H9 (cell line): ENCODE results near the gene BRD1. TPM values are rescaled to one million over a fixed set of nuclear protein-coding genes. Genes with fewer than 3 reads are reported as not detected.
A peak's percentile ranks its signal among the peaks of the same experiment; 100 is the strongest.

Source experiments
- DNase-seq: peaks from one replicate; pipeline ENCODE4 v3.0.0-alpha.2; 2017
- H2AFZ ChIP-seq: one replicate; pipeline ENCODE4 v1.6.1; 2013; ENCODE audit warnings: mild to moderate bottlenecking, low read length, control low read depth, moderate library complexity
- H2AK5ac ChIP-seq: 2 replicates; pipeline ENCODE4 v1.6.1; 2013; ENCODE audit warnings: low read length, control low read depth, mixed read lengths; ENCODE audit not compliant: insufficient read length
- H2BK120ac ChIP-seq: one replicate; pipeline ENCODE4 v1.6.1; 2013; ENCODE audit warnings: low read depth, mild to moderate bottlenecking, low read length, control low read depth, inconsistent platforms; ENCODE audit not compliant: poor library complexity, severe bottlenecking
- H2BK12ac ChIP-seq: 2 replicates; pipeline ENCODE4 v1.6.1; 2013; ENCODE audit warnings: low read length, control low read depth, mixed read lengths, low read depth; ENCODE audit not compliant: insufficient read length
- H2BK15ac ChIP-seq: 2 replicates; pipeline ENCODE4 v1.6.1; 2013; ENCODE audit warnings: low read depth, low read length, control low read depth
- H2BK20ac ChIP-seq: one replicate; pipeline ENCODE4 v1.6.1; 2013; ENCODE audit warnings: low read depth, mild to moderate bottlenecking, low read length, control low read depth, inconsistent platforms; ENCODE audit not compliant: poor library complexity, severe bottlenecking
- H2BK5ac ChIP-seq: 2 replicates; pipeline ENCODE4 v1.6.1; 2013; ENCODE audit warnings: low read length, control low read depth, mixed read lengths; ENCODE audit not compliant: insufficient read length
- H3K14ac ChIP-seq: 2 replicates; pipeline ENCODE4 v1.6.1; 2013; ENCODE audit warnings: low read length, control low read depth; ENCODE audit not compliant: insufficient read depth
- H3K18ac ChIP-seq: 2 replicates; pipeline ENCODE4 v1.6.1; 2013; ENCODE audit warnings: low read depth, mild to moderate bottlenecking, mixed read lengths, low read length, control low read depth; ENCODE audit not compliant: insufficient read length
- H3K23ac ChIP-seq: 2 replicates; pipeline ENCODE4 v1.6.1; 2013; ENCODE audit warnings: low read length, control low read depth, mixed read lengths, low read depth; ENCODE audit not compliant: insufficient read length
- H3K23me2 ChIP-seq: 2 replicates; pipeline ENCODE4 v1.6.1; 2013; ENCODE audit warnings: low read depth, mild to moderate bottlenecking, mixed read lengths, low read length, control low read depth; ENCODE audit not compliant: insufficient read length, poor library complexity, severe bottlenecking
- H3K27ac ChIP-seq: 2 replicates; pipeline ENCODE4 v1.5.1; 2013; ENCODE audit warnings: low read length, control low read depth, mixed read lengths, low read depth; ENCODE audit not compliant: insufficient read length
- H3K27me3 ChIP-seq: 2 replicates; pipeline ENCODE4 v1.6.1; 2013; ENCODE audit warnings: low read length, control low read depth, inconsistent platforms; ENCODE audit not compliant: insufficient read depth
- H3K4ac ChIP-seq: 2 replicates; pipeline ENCODE4 v1.6.1; 2013; ENCODE audit warnings: low read depth, mild to moderate bottlenecking, control low read depth, inconsistent platforms, low read length, moderate library complexity
- H3K4me1 ChIP-seq: 2 replicates; pipeline ENCODE4 v1.6.1; 2013; ENCODE audit warnings: low read length, control low read depth, inconsistent platforms; ENCODE audit not compliant: insufficient read depth
- H3K4me2 ChIP-seq: 2 replicates; pipeline ENCODE4 v1.6.1; 2013; ENCODE audit warnings: low read length, control low read depth, mixed read lengths; ENCODE audit not compliant: insufficient read length, insufficient read depth
- H3K56ac ChIP-seq: 2 replicates; pipeline ENCODE4 v1.6.1; 2013; ENCODE audit warnings: low read depth, mild to moderate bottlenecking, mixed read lengths, low read length, control low read depth; ENCODE audit not compliant: insufficient read length
- H3K79me1 ChIP-seq: 2 replicates; pipeline ENCODE4 v1.6.1; 2013; ENCODE audit warnings: low read depth, mild to moderate bottlenecking, moderate library complexity, low read length, control low read depth, inconsistent platforms; ENCODE audit not compliant: insufficient read depth, poor library complexity, severe bottlenecking
- H3K79me2 ChIP-seq: 2 replicates; pipeline ENCODE4 v1.6.1; 2013; ENCODE audit warnings: low read length, control low read depth, inconsistent platforms; ENCODE audit not compliant: insufficient read depth
- H3K9ac ChIP-seq: 2 replicates; pipeline ENCODE4 v1.6.1; 2013; ENCODE audit warnings: low read length, control low read depth, mixed read lengths; ENCODE audit not compliant: insufficient read length; ENCODE audit errors: extremely low read depth
- H3K9me3 ChIP-seq: one replicate; pipeline ENCODE4 v1.6.1; 2013; ENCODE audit warnings: low read depth, low read length, inconsistent platforms; ENCODE audit not compliant: control insufficient read depth
- H3T11ph ChIP-seq: one replicate; pipeline ENCODE4 v1.6.1; 2013; ENCODE audit warnings: mild to moderate bottlenecking, low read length, control low read depth, inconsistent platforms
- H4K20me1 ChIP-seq: one replicate; pipeline ENCODE4 v1.6.1; 2013; ENCODE audit not compliant: control insufficient read depth, insufficient read length, insufficient read depth
- H4K5ac ChIP-seq: 2 replicates; pipeline ENCODE4 v1.6.1; 2013; ENCODE audit warnings: low read depth, mild to moderate bottlenecking, mixed read lengths, low read length, control low read depth; ENCODE audit not compliant: insufficient read length
- H4K8ac ChIP-seq: replicated peaks from 2 replicates; pipeline ENCODE4 v1.6.1; 2013; ENCODE audit warnings: low read length, control low read depth, mixed read lengths, low read depth; ENCODE audit not compliant: insufficient read length
- H4K91ac ChIP-seq: 2 replicates; pipeline ENCODE4 v1.6.1; 2013; ENCODE audit warnings: low read depth, mild to moderate bottlenecking, moderate library complexity, mixed read lengths, low read length, control low read depth; ENCODE audit not compliant: insufficient read length
- H3K27ac Mint-ChIP-seq, 3 experiments: 2 replicates in 2 of 3; 3 replicates in 1 of 3; pipeline ENCODE4 v1.8.0; 2020 to 2021; ENCODE audit warnings: mixed read lengths in 3 of 3, mild to moderate bottlenecking in 1 of 3, moderate library complexity in 1 of 3
- H3K27me3 Mint-ChIP-seq: 2 replicates; pipeline ENCODE4 v1.8.0; 2021; ENCODE audit warnings: low read depth, mild to moderate bottlenecking, moderate library complexity, mixed read lengths
- H3K36me3 Mint-ChIP-seq, 3 experiments: 2 replicates in 2 of 3; 3 replicates in 1 of 3; pipeline ENCODE4 v1.8.0; 2020 to 2021; ENCODE audit warnings: low read depth in 3 of 3, mixed read lengths in 3 of 3; ENCODE audit not compliant: insufficient read depth in 1 of 3
- H3K4me1 Mint-ChIP-seq, 2 experiments: 2 replicates each; pipeline ENCODE4 v1.8.0; 2020; ENCODE audit warnings: mixed read lengths in 2 of 2
- H3K4me3 Mint-ChIP-seq, 2 experiments: 2 replicates in 1 of 2; 3 replicates in 1 of 2; pipeline ENCODE4 v1.8.0; 2020 to 2021; ENCODE audit warnings: mild to moderate bottlenecking in 2 of 2, mixed read lengths in 2 of 2, moderate library complexity in 1 of 2
- H3K9me3 Mint-ChIP-seq, 2 experiments: 2 replicates in 1 of 2; 3 replicates in 1 of 2; pipeline ENCODE4 v1.8.0; 2020; ENCODE audit warnings: mild to moderate bottlenecking in 2 of 2, mixed read lengths in 2 of 2, moderate library complexity in 1 of 2
- WGBS: extraction: QIAGEN DNeasy Blood & Tissue Kit; methylation state at CpG from one replicate; pipeline ENCODE4 v1.1.7; 2013; ENCODE audit warnings: missing lambda C conversion rate, low lambda C conversion rate, mixed read lengths; ENCODE audit not compliant: insufficient read length; ENCODE audit errors: extremely low coverage; 5-methylcytosine and 5-hydroxymethylcytosine counted together
- total RNA-seq: library from RNA; stranded (reverse); gene quantifications from 2 replicates; pipeline ENCODE4 v1.2.1, GENCODE V29; 2021
- TF ChIP-seq, protein P1 (sequence below): fragments of 200-600 bp; sonication (generic); conservative IDR thresholded peaks from 3 replicates; pipeline ENCODE4 v1.8.0; 2021; ENCODE audit warnings: antibody characterized with exemption, mild to moderate bottlenecking

The BRD1 gene
- total RNA-seq, 1 experiment from 2014 or later: 51.3 TPM

DNA sequence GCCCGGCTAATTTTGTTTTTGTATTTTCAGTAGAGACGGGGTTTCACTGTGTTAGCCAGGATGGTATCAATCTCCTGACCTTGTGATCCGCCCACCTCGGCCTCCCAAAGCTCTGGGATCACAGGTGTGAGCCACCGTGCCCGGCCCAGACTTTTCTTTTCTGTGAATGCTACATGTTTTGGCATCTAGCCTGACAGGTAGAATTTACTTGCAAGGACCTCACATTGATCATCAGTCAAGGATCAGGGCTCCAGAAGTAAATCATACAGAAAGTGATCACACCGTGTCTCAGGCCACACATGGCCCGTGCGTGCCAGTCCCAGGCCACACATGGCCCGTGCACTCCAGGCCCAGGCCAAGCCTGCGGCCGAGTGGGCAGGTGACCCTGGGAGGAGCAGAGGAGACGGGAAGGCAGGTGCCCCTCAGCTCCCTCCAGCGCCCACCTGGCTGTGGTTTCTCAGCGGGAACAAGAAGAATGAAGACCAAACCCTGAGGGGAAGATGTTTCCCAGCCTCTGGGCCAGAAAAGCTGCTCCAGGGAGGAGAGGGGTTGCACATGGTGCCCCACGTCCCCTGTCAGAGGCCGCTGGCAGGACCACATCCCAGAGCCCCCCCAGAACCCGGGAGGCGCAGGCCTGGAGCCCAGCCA is 76.2 kb downstream of the BRD1 start:
- no peaks in the 10 kb centered on the region for H3K79me1 ChIP-seq
- no peak overlapping the region for H2BK15ac ChIP-seq
- no peaks in the 10 kb centered on the region for H3K79me2 ChIP-seq
- no peak overlapping the region for H2AFZ ChIP-seq
- H3K23me2 ChIP-seq: no peaks in the 10 kb centered on the region
- Mint-ChIP-seq H3K4me1 (peaks cover 7 to 18% of the 10 kb centered on the region in 2 experiments), H3K36me3 (peaks cover 3 to 5% (median 3%) of the 10 kb centered on the region in 3 experiments; a peak in 6 of 7 replicates), H3K4me3 (no peak overlapping the region), H3K27ac (no peak overlapping the region), H3K9me3 (peaks cover 14 to 21% of the 10 kb centered on the region in 2 experiments), H3K27me3 (peaks cover 8% of the 10 kb centered on the region; the same call in 1 of the 2 replicates)
- no peak overlapping the region for H3K56ac ChIP-seq
- peaks cover 3% of the 10 kb centered on the region for H4K20me1 ChIP-seq
- no peak overlapping the region for H2BK5ac ChIP-seq
- H3K18ac ChIP-seq: no peak overlapping the region
- no peak overlapping the region for H4K91ac ChIP-seq
- H3K14ac ChIP-seq: no peak overlapping the region
- no peaks in the 10 kb centered on the region for H3K27me3 ChIP-seq
- H3K4ac ChIP-seq: no peak overlapping the region
- H4K8ac ChIP-seq: no peak overlapping the region
- H3K9me3 ChIP-seq: no peaks in the 10 kb centered on the region
- no peak overlapping the region for H3K4me2 ChIP-seq
- H3K4me1 ChIP-seq: peaks cover 2% of the 10 kb centered on the region; the same call in 1 of the 2 replicates
- no peak overlapping the region for H3K23ac ChIP-seq
- TF ChIP-seq, protein P1, sequence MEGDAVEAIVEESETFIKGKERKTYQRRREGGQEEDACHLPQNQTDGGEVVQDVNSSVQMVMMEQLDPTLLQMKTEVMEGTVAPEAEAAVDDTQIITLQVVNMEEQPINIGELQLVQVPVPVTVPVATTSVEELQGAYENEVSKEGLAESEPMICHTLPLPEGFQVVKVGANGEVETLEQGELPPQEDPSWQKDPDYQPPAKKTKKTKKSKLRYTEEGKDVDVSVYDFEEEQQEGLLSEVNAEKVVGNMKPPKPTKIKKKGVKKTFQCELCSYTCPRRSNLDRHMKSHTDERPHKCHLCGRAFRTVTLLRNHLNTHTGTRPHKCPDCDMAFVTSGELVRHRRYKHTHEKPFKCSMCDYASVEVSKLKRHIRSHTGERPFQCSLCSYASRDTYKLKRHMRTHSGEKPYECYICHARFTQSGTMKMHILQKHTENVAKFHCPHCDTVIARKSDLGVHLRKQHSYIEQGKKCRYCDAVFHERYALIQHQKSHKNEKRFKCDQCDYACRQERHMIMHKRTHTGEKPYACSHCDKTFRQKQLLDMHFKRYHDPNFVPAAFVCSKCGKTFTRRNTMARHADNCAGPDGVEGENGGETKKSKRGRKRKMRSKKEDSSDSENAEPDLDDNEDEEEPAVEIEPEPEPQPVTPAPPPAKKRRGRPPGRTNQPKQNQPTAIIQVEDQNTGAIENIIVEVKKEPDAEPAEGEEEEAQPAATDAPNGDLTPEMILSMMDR: no peak
- H3K9ac ChIP-seq: no peak overlapping the region
- no peak overlapping the region for H2BK120ac ChIP-seq
- no peak overlapping the region for H2AK5ac ChIP-seq
- H2BK12ac ChIP-seq: no peak overlapping the region
- H3K27ac ChIP-seq: no peak overlapping the region
- WGBS: no CpG with 5 or more reads among the region's 19 CpGs
- H4K5ac ChIP-seq: no peak overlapping the region
- H3T11ph ChIP-seq: no peak overlapping the region
- DNase-seq: peak; percentile 25
- H2BK20ac ChIP-seq: no peak overlapping the region
